Breast epithelium (tissue), 3 donors: ENCODE results near the gene RPIA. TPM values are rescaled to one million over a fixed set of nuclear protein-coding genes. Genes with fewer than 3 reads are reported as not detected.

Experiments used
- total RNA-seq, 3 donors: library from RNA; depleted of rRNA; stranded (reverse); fragments of >200 nt; gene quantifications; one replicate each; pipeline ENCODE4 v1.1.0, GENCODE V29; 2016

The RPIA gene
- total RNA-seq, 3 donors from 2014 or later: 9.9 to 15.4 (median 10.4) TPM

Other genes starting within 250 kb of the RPIA start
- not detected for gene FOXI3, start 239.0 kb upstream of the RPIA start, total RNA-seq
- 10 to 100 TPM; 18.1 to 39.1 (median 34.4) TPM for gene EIF2AK3, start 64.2 kb upstream of the RPIA start, total RNA-seq